Measurements from ENCODE around the gene DDX42.

DNA sequence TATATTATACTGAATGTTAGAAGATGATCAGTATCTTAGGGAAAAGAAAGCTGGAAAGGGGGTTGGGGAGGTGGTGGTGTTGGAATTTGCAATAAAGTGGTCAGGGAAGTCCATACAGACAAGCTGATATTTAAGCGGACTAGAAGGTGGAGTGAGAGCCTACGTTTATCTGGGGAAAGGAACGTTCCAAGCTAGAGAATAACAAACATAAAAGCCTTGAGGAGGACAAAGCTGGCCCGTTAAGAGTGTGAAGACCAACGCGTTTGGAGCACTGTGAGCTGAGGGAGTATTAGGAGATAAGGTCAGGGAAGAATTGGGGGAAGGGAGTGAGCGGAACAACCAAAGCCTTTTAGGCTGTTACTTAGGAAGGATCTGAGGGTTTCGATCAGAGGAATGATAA, 1.4 kb downstream of the DDX42 start:
- TF ChIP-seq, protein P1, sequence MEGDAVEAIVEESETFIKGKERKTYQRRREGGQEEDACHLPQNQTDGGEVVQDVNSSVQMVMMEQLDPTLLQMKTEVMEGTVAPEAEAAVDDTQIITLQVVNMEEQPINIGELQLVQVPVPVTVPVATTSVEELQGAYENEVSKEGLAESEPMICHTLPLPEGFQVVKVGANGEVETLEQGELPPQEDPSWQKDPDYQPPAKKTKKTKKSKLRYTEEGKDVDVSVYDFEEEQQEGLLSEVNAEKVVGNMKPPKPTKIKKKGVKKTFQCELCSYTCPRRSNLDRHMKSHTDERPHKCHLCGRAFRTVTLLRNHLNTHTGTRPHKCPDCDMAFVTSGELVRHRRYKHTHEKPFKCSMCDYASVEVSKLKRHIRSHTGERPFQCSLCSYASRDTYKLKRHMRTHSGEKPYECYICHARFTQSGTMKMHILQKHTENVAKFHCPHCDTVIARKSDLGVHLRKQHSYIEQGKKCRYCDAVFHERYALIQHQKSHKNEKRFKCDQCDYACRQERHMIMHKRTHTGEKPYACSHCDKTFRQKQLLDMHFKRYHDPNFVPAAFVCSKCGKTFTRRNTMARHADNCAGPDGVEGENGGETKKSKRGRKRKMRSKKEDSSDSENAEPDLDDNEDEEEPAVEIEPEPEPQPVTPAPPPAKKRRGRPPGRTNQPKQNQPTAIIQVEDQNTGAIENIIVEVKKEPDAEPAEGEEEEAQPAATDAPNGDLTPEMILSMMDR (IDR thresholded peaks at IDR 0.05), result no peak
- no peak for TF ChIP-seq POLR2A (IDR thresholded peaks at IDR 0.05)

Measured in testis (tissue), 2 donors.